ENCODE results near the gene WNK4. TPM values are rescaled to one million over a fixed set of nuclear protein-coding genes. Genes with fewer than 3 reads are reported as not detected.

The WNK4 gene
- total and polyA plus RNA-seq, 8 donors = 1.1 to 30.4 (median 2.7) TPM

DNA sequence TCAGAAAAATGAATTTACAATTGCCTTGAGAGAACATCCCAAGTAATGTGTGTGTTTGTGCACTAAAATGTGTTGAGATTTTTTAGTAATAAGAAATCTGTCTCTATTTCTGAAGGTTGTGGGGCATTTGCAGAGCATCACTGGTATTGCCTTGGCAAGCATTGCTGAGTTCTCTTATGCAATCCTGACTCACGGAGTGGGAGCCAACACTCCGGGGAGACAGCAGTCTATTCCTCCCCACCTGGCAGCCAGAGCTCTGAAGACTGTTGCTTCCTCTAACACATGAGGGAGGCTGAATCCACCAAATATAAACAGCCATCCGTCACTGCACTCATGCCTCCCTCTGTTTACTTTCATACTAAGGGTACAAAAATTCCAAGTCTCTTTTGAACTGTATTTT, 28.8 kb downstream of the WNK4 start:
- TF ChIP-seq POLR2AphosphoS5 (IDR thresholded peaks at IDR 0.05) (peak in 1 of 3 donors; percentile 50), POLR2A (IDR thresholded peaks at IDR 0.05) (no peak)
- no peak for DNase-seq
- Histone ChIP-seq H3K9me3 (no peaks in the 10 kb centered on the region), H3K27ac (peak overlapping the region in 3 of 5 donors; percentile 11 to 53 (median 49)), H3K4me3 (no peak overlapping the region), H3K27me3 (no peaks in the 10 kb centered on the region), H3K4me1 (peaks cover 0 to 45% (median 22%) of the 10 kb centered on the region in 4 donors), H3K36me3 (peaks cover 31 to 53% (median 51%) of the 10 kb centered on the region in 4 donors)
- WGBS, 5 donors = 16 to 27% (median 20%) methylated on average over 3 of the region's 3 CpGs
- intact Hi-C loops (cut with DNase I; ENCODE audit: low total_unique reads) = no loop called here

- intact Hi-C loops (cut with DNase I; ENCODE audit: low total_unique reads) = no loop called here
- Histone ChIP-seq H3K4me1 (peaks cover 0 to 15% (median 5%) of the 10 kb centered on the region in 4 donors), H3K36me3 (peaks cover 86 to 100% (median 99%) of the 10 kb centered on the region in 4 donors), H3K27ac (peak overlapping the region in 4 of 5 donors; percentile 26 to 46 (median 42)), H3K9me3 (no peaks in the 10 kb centered on the region), H3K4me3 (no peak overlapping the region), H3K27me3 (no peaks in the 10 kb centered on the region)
- WGBS, 5 donors = 61 to 74% (median 73%) methylated on average over 8 of the region's 8 CpGs
- no peak for TF ChIP-seq EP300 (IDR thresholded peaks at IDR 0.05)
- peak in 1 of 3 donors; percentile 6 for TF ChIP-seq POLR2AphosphoS5 (IDR thresholded peaks at IDR 0.05)
- DNase-seq = peak in 1 of 2 donors; percentile 30
These were observed 34.4 kb downstream of the WNK4 start for GRCh38 chr17:42814633-42815399.

DNA sequence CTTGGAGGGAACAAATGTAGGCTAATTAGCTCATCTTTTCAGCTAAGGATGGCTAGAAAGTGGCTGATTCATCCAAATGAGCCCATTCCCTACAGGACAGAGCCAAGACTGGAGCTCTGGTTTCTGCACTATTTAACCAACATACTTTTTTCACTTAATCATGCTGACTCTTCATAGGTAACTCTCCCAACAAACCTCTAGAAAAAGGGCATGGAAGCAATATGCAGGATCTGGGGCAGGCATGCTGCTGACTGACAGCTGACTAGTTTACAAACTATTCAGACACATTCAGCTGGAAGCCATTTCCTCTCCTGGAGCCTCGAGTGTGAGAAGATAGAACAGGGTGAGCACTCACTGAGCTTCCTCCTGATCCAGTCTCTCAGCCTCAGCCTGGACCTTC, 37.5 kb downstream of the WNK4 start:
- no peak for TF ChIP-seq EP300 (IDR thresholded peaks at IDR 0.05)
- no peak for TF ChIP-seq POLR2AphosphoS5 (IDR thresholded peaks at IDR 0.05)
- TF ChIP-seq, protein P1, sequence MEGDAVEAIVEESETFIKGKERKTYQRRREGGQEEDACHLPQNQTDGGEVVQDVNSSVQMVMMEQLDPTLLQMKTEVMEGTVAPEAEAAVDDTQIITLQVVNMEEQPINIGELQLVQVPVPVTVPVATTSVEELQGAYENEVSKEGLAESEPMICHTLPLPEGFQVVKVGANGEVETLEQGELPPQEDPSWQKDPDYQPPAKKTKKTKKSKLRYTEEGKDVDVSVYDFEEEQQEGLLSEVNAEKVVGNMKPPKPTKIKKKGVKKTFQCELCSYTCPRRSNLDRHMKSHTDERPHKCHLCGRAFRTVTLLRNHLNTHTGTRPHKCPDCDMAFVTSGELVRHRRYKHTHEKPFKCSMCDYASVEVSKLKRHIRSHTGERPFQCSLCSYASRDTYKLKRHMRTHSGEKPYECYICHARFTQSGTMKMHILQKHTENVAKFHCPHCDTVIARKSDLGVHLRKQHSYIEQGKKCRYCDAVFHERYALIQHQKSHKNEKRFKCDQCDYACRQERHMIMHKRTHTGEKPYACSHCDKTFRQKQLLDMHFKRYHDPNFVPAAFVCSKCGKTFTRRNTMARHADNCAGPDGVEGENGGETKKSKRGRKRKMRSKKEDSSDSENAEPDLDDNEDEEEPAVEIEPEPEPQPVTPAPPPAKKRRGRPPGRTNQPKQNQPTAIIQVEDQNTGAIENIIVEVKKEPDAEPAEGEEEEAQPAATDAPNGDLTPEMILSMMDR (IDR thresholded peaks at IDR 0.05) = no peak
- TF ChIP-seq POLR2A (IDR thresholded peaks at IDR 0.05) = no peak
- peaks cover 4 to 32% (median 17%) of the 10 kb centered on the region in 4 donors for H3K4me1 ChIP-seq
- no peaks in the 10 kb centered on the region for H3K9me3 ChIP-seq
- WGBS, 5 donors = 46 to 83% (median 70%) methylated on average over 1 of the region's 1 CpG
- no peak overlapping the region for H3K27ac ChIP-seq
- H3K36me3 ChIP-seq = peaks cover 70 to 100% (median 96%) of the 10 kb centered on the region in 4 donors
- no peak for DNase-seq
- H3K27me3 ChIP-seq = no peaks in the 10 kb centered on the region
- intact Hi-C loops (cut with DNase I; ENCODE audit: low total_unique reads) = no loop called here
- no peak overlapping the region for H3K4me3 ChIP-seq

DNA sequence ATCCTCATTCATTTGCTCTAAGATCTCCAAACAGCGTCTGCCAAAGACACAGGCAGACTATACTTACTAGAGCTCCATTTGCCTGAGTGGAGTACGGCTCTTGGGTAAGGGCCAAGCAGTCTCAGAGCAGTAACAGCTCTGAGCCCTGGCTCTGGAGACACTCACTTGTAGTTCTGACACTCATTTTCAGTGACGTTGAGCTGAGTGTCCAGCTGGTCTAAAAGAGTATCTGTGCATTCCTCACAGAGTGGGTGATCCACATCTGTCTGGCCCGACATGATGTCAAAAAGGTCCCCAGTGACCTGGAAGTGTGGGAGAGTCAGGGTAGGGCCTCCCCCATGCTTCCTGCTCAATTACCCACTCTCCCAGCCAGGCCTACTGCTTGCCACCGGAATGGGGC, 38.0 kb downstream of the WNK4 start:
- Histone ChIP-seq H3K4me1 (peaks cover 9 to 37% (median 22%) of the 10 kb centered on the region in 4 donors), H3K27ac (peak overlapping the region in 1 of 5 donors; percentile 21), H3K4me3 (no peak overlapping the region), H3K9me3 (no peaks in the 10 kb centered on the region), H3K36me3 (peaks cover 66 to 96% (median 91%) of the 10 kb centered on the region in 4 donors), H3K27me3 (no peaks in the 10 kb centered on the region)
- DNase-seq = no peak
- intact Hi-C loops (cut with DNase I; ENCODE audit: low total_unique reads) = no loop called here
- WGBS, 5 donors = 80 to 90% (median 86%) methylated on average over 4 to 5 of the region's 5 CpGs
- TF ChIP-seq, protein P1 (IDR thresholded peaks at IDR 0.05) = no peak
- TF ChIP-seq POLR2AphosphoS5 (IDR thresholded peaks at IDR 0.05) (no peak), EP300 (IDR thresholded peaks at IDR 0.05) (no peak), POLR2A (IDR thresholded peaks at IDR 0.05) (no peak)

- 24 to 34% (median 25%) methylated on average over 2 of the region's 2 CpGs for WGBS, 5 donors
- peaks cover 50 to 80% (median 74%) of the 10 kb centered on the region in 4 donors for H3K36me3 ChIP-seq
- peaks cover 12 to 45% (median 29%) of the 10 kb centered on the region in 4 donors for H3K4me1 ChIP-seq
- intact Hi-C loops (cut with DNase I; ENCODE audit: low total_unique reads) = no loop called here
- no peak overlapping the region for H3K4me3 ChIP-seq
- no peaks in the 10 kb centered on the region for H3K27me3 ChIP-seq
- TF ChIP-seq POLR2A (IDR thresholded peaks at IDR 0.05) = no peak
- TF ChIP-seq POLR2AphosphoS5 (IDR thresholded peaks at IDR 0.05) = no peak
- TF ChIP-seq, protein P1 (IDR thresholded peaks at IDR 0.05) = peak in 4 of 7 experiments; percentile 30 to 58 (median 46)
- no peak for TF ChIP-seq EP300 (IDR thresholded peaks at IDR 0.05)
- no peaks in the 10 kb centered on the region for H3K9me3 ChIP-seq
- H3K27ac ChIP-seq = no peak overlapping the region
- DNase-seq = peak; percentile 71 to 81
These were observed 39.6 kb downstream of the WNK4 start for GRCh38 chr17:42819939-42820535.

Data from stomach (tissue), 9 donors.